SK-N-MC (cell line): Measurements from ENCODE around the gene CCN5.

Source experiments
- DNase-seq: peaks from one replicate; pipeline ENCODE4 v3.0.0-alpha.2; 2011; ENCODE audit warnings: low read depth, low spot score
- H3K27ac ChIP-seq: fragments of 200-600 bp; sonication (generic); 2 replicates; pipeline ENCODE4 v1.5.1; 2016; ENCODE audit warnings: mixed run types
- H3K36me3 ChIP-seq: fragments of 200-600 bp; sonication (generic); 2 replicates; pipeline ENCODE4 v1.6.1; 2017; ENCODE audit warnings: antibody characterized with exemption, low read length, mixed read lengths; ENCODE audit not compliant: insufficient read depth
- H3K4me3 ChIP-seq: fragments of 200-600 bp; sonication (generic); 2 replicates; pipeline ENCODE4 v1.5.1; 2016
- H3K9ac ChIP-seq: fragments of 200-600 bp; sonication (generic); 2 replicates; pipeline ENCODE4 v1.8.0; 2017; ENCODE audit warnings: mixed run types, mixed read lengths; ENCODE audit not compliant: insufficient read length
- H3K9me3 ChIP-seq: fragments of 200-600 bp; sonication (generic); 2 replicates; pipeline ENCODE4 v1.6.1; 2017; ENCODE audit warnings: low read depth, mild to moderate bottlenecking, antibody characterized with exemption, low read length, moderate library complexity, mixed read lengths
- EZH2 ChIP-seq: fragments of 200-600 bp; sonication (generic); IDR thresholded peaks from one replicate; pipeline ENCODE4 v1.6.1; 2017; ENCODE audit warnings: antibody characterized with exemption
- FOXP2 ChIP-seq: optimal IDR thresholded peaks from 2 replicates; pipeline ENCODE3; 2011; ENCODE audit warnings: mild to moderate bottlenecking, moderate library complexity; ENCODE audit not compliant: insufficient read depth; ENCODE audit errors: extremely low read length, control extremely low read depth
- POLR2AphosphoS5 ChIP-seq: IDR thresholded peaks from 2 replicates; pipeline ENCODE4 v1.6.1; 2012; ENCODE audit warnings: mild to moderate bottlenecking, low read depth, low read length, borderline replicate concordance

CCN5 gene

GRCh38 chr20:44765091-44765490 lies 49.9 kb downstream of the CCN5 start:
- TF ChIP-seq POLR2AphosphoS5, result no peak
- no peak for TF ChIP-seq FOXP2
- TF ChIP-seq EZH2, result no peak

GRCh38 chr20:44765701-44766347 lies 50.7 kb downstream of the CCN5 start:
- no peak overlapping the region for H3K4me3 ChIP-seq
- DNase-seq, result no peak
- TF ChIP-seq POLR2AphosphoS5 (no peak), EZH2 (no peak), FOXP2 (no peak)

More at GRCh38 chr20:44765091-44765490, 49.9 kb downstream of the CCN5 start:
- H3K9me3 ChIP-seq, result no peaks in the 10 kb centered on the region
- H3K9ac ChIP-seq, result no peak overlapping the region
- no peak overlapping the region for H3K27ac ChIP-seq
- H3K36me3 ChIP-seq, result no peaks in the 10 kb centered on the region
- DNase-seq, result no peak
- H3K4me3 ChIP-seq, result no peak overlapping the region

GRCh38 chr20:44768256-44768655 lies 53.1 kb downstream of the CCN5 start:
- no peak for DNase-seq
- Histone ChIP-seq H3K27ac (no peak overlapping the region), H3K4me3 (no peak overlapping the region), H3K36me3 (no peaks in the 10 kb centered on the region), H3K9me3 (no peaks in the 10 kb centered on the region), H3K9ac (no peak overlapping the region)
- TF ChIP-seq EZH2 (no peak), POLR2AphosphoS5 (no peak), FOXP2 (no peak)

More at GRCh38 chr20:44765701-44766347, 50.7 kb downstream of the CCN5 start:
- Histone ChIP-seq H3K9ac (no peak overlapping the region), H3K9me3 (no peaks in the 10 kb centered on the region), H3K36me3 (no peaks in the 10 kb centered on the region), H3K27ac (no peak overlapping the region)

GRCh38 chr20:44768854-44769480 lies 53.8 kb downstream of the CCN5 start:
- TF ChIP-seq EZH2 (no peak), POLR2AphosphoS5 (no peak), FOXP2 (no peak)
- H3K4me3 ChIP-seq, result no peak overlapping the region
- no peak for DNase-seq
- no peak overlapping the region for H3K9ac ChIP-seq
- no peaks in the 10 kb centered on the region for H3K36me3 ChIP-seq
- H3K9me3 ChIP-seq, result no peaks in the 10 kb centered on the region
- no peak overlapping the region for H3K27ac ChIP-seq

- H3K27ac ChIP-seq, result no peak overlapping the region
- DNase-seq, result no peak
- H3K9me3 ChIP-seq, result no peaks in the 10 kb centered on the region
- H3K9ac ChIP-seq, result no peak overlapping the region
- H3K36me3 ChIP-seq, result no peaks in the 10 kb centered on the region
- TF ChIP-seq FOXP2 (no peak), EZH2 (no peak), POLR2AphosphoS5 (no peak)
- no peak overlapping the region for H3K4me3 ChIP-seq
These were observed 54.3 kb downstream of the CCN5 start for GRCh38 chr20:44769481-44769863.

GRCh38 chr20:44770484-44771171 lies 55.5 kb downstream of the CCN5 start:
- DNase-seq, result no peak
- H3K4me3 ChIP-seq, result no peak overlapping the region
- H3K36me3 ChIP-seq, result no peaks in the 10 kb centered on the region
- no peak overlapping the region for H3K27ac ChIP-seq
- TF ChIP-seq EZH2, result no peak
- no peak for TF ChIP-seq FOXP2
- TF ChIP-seq POLR2AphosphoS5, result no peak
- no peak overlapping the region for H3K9ac ChIP-seq
- H3K9me3 ChIP-seq, result no peaks in the 10 kb centered on the region

- no peak overlapping the region for H3K9ac ChIP-seq
- H3K9me3 ChIP-seq, result no peaks in the 10 kb centered on the region
- no peaks in the 10 kb centered on the region for H3K36me3 ChIP-seq
- DNase-seq, result no peak
- H3K4me3 ChIP-seq, result no peak overlapping the region
- no peak overlapping the region for H3K27ac ChIP-seq
- TF ChIP-seq POLR2AphosphoS5 (no peak), FOXP2 (no peak)
These were observed 56.0 kb downstream of the CCN5 start for GRCh38 chr20:44771172-44771535.

- Histone ChIP-seq H3K9me3 (no peaks in the 10 kb centered on the region), H3K9ac (no peak overlapping the region), H3K36me3 (no peaks in the 10 kb centered on the region), H3K4me3 (no peak overlapping the region), H3K27ac (no peak overlapping the region)
- no peak for DNase-seq
- no peak for TF ChIP-seq FOXP2
- TF ChIP-seq EZH2, result no peak
- no peak for TF ChIP-seq POLR2AphosphoS5
These were observed 57.5 kb downstream of the CCN5 start for GRCh38 chr20:44772636-44773035.
